ENCODE measurements around the gene CDH11.

DNA sequence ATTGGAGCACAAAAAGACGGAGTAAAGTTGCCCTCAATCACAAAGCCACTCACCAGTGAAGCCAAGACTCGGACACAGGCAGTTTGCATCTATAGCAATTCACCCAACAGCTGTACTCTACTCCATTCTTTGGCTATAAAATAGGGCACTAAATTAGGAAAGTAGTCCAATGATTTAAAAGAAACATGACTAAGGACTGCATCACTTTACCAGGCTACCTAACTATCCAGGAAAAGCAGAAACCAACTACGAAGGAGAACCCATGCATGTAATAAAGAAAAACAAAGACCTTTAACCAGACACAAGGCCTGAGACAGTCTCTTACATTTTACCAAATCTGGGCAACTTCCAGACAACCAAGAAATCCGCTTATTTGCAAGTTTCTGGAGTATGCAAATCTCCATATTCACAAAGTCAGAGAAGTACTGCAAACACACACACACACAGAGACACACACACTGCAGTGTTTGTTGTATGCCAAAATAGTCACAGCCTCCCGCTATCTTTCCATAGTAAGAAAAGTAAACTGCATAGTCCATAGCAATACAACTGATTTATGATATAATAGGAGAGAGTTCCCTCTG, 59.8 kb downstream of the CDH11 start:
- no peak for TF ChIP-seq POLR2A (IDR thresholded peaks at IDR 0.05; ENCODE audit: low read depth, low read length)
- TF ChIP-seq POLR2AphosphoS5 (IDR thresholded peaks at IDR 0.05; ENCODE audit: low read depth, low read length), result no peak
- no peak for TF ChIP-seq SPI1 (IDR thresholded peaks at IDR 0.05; ENCODE audit: low read depth, low read length)
- no peak for TF ChIP-seq TAF1 (IDR thresholded peaks at IDR 0.05; ENCODE audit: low read depth, low read length)
- TF ChIP-seq POU2F2 (IDR thresholded peaks at IDR 0.05; ENCODE audit: low read depth, low read length), result no peak
- no peak for TF ChIP-seq PAX5 (IDR thresholded peaks at IDR 0.05; ENCODE audit: insufficient read depth, low read length, severe bottlenecking)
